ENCODE measurements around the gene GJA3. TPM values are rescaled to one million over a fixed set of nuclear protein-coding genes. Genes with fewer than 3 reads are reported as not detected.
A peak's percentile ranks its signal among the peaks of the same experiment; 100 is the strongest.

Gene GJA3
- total RNA-seq, 4 donors from 2014 or later = 0.14 TPM; not detected in 3

DNA sequence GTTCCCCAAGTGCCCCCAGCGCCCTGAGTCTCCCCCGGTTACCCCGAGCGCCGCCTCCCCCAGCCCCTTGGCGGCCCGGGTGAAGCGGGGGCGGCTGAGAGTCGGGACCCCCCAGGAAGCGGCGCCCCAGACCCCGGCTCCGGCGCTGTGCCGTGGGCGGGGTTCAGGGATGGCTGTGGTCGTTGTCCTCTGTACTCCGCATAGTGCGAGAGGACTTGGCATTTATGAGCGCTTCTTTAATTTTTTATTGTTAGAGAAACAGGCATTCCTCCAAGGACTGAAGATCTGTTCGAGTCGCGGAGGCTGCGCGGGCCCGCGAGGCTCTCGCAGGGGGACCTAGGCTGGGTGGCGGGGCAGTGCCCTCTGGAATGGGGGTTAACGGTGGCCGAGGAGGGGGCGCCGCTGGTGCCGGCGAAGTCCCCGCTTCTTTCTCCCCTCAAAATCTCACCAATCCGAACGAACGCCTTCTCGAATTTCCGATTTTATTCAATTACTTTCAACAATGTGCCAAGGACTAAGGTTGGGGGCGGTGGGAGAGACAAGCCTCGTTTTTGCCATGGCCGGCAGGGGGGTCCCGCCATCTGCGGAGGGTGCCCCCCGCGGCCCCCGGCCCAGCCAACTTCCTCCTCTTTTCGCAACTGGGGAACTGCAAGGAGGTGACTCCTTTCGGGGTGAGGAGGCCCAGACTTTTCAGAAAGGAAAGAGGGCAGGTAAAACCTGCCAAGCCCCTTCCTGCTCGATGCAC is 32.5 kb upstream of the GJA3 start:
- Histone ChIP-seq H3K4me3 (peak overlapping the region; percentile 24 to 78 (median 65)), H3K27ac (peak overlapping the region; percentile 82 to 88 (median 84)), H3K27me3 (peaks cover 54% of the 10 kb centered on the region), H3K36me3 (no peaks in the 10 kb centered on the region), H3K4me1 (peaks cover 10 to 46% (median 32%) of the 10 kb centered on the region in 4 donors), H3K9me3 (no peaks in the 10 kb centered on the region)
- intact Hi-C loops (cut with DNase I; ENCODE audit: low total_unique reads) (no loop called here), in situ Hi-C loops (cut with MboI; ENCODE audit: low pct_ligation_motif_present in 1 of 4, low pct_unique_long_range_greater_than_20kb in 1 of 4, low sequenced_read_pairs in 3 of 4) (loop anchor here in 3 of 4 donors (10.0 to 25.0 kb wide), 5 partner anchors 291 to 744 kb away; partner anchors contain the start of gene XPO4 (in 1 of the 3))
- no peak for DNase-seq
- TF ChIP-seq POLR2A (IDR thresholded peaks at IDR 0.05) (no peak), EP300 (IDR thresholded peaks at IDR 0.05; ENCODE audit: low read depth) (no peak), POLR2AphosphoS5 (IDR thresholded peaks at IDR 0.05) (no peak), CTCF (IDR thresholded peaks at IDR 0.05) (no peak)
- WGBS, 2 donors (ENCODE audit: low coverage in 1 of 2) = 4% methylated on average over 50 of the region's 53 CpGs; no CpG with 5 or more reads in 1 of the 2 donors

DNA sequence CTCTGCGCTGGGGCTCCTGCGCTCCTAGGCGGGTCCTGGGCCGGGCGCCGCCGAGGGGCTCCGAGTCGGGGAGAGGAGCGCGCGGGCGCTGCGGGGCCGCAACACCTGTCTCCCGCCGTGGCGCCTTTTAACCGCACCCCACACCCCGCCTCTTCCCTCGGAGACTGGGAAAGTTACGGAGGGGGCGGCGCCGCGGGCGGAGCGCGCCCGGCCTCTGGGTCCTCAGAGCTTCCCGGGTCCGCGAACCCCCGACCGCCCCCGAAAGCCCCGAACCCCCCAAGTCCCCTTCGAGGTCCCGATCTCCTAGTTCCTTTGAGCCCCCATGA is 31.9 kb upstream of the GJA3 start, which contains the start of gene GJB2:
Gene GJB2, minus strand, starts transcription at position 103 of the 326 bp plus-strand sequence. CDS start 3,357 bp downstream, outside the sequence.
- Histone ChIP-seq H3K36me3 (no peaks in the 10 kb centered on the region), H3K27me3 (peaks cover 54% of the 10 kb centered on the region), H3K4me1 (peaks cover 10 to 41% (median 29%) of the 10 kb centered on the region in 4 donors), H3K4me3 (peak within 1 kb of the TSS; percentile 24 to 78 (median 65)), H3K27ac (peak within 1 kb of the TSS; percentile 82 to 88 (median 84)), H3K9me3 (no peaks in the 10 kb centered on the region)
- TF ChIP-seq POLR2A (IDR thresholded peaks at IDR 0.05) (no peak), EP300 (IDR thresholded peaks at IDR 0.05; ENCODE audit: low read depth) (no peak), CTCF (IDR thresholded peaks at IDR 0.05) (no peak), POLR2AphosphoS5 (IDR thresholded peaks at IDR 0.05) (peak in 1 of 3 donors; percentile 18)
- in situ Hi-C loops (cut with MboI; ENCODE audit: low pct_ligation_motif_present in 1 of 4, low pct_unique_long_range_greater_than_20kb in 1 of 4, low sequenced_read_pairs in 3 of 4) = loop anchor here in 3 of 4 donors (10.0 to 25.0 kb wide), 5 partner anchors 292 to 745 kb away; partner anchors contain the start of gene XPO4 (in 1 of the 3)
- WGBS, 2 donors (ENCODE audit: low coverage in 1 of 2) = 1% methylated on average over 31 of the region's 39 CpGs; no CpG with 5 or more reads in 1 of the 2 donors
- DNase-seq = peak; percentile 74
- intact Hi-C loops (cut with DNase I; ENCODE audit: low total_unique reads) = no loop called here

DNA sequence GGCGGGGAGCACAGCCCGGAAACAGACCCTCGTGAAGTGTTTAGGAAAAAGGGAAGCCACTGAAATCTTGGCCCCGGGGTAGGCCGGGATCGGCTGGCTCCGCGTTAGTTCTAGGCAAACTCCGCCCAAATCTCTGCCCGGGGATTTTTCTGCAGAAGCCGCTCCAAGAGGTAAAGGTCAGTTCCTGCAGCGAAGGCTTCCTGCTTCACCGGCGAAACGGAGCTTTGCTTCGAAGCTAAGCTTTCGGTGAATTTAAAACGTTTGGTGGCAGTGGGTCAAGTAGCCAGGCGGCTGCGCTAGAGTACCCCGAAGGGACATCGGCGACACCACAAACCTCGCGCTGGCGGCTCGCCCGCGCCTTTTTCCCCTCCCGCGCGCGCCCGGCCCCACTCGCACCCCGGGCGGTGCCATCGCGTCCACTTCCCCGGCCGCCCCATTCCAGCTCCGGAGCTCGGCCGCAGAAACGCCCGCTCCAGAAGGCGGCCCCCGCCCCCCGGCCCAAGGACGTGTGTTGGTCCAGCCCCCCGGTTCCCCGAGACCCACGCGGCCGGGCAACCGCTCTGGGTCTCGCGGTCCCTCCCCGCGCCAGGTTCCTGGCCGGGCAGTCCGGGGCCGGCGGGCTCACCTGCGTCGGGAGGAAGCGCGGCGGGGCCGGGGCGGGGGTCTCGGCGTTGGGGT is 31.4 kb upstream of the GJA3 start:
- peak; percentile 66 for DNase-seq
- no peaks in the 10 kb centered on the region for H3K36me3 ChIP-seq
- no peaks in the 10 kb centered on the region for H3K9me3 ChIP-seq
- H3K27me3 ChIP-seq = peaks cover 54% of the 10 kb centered on the region
- intact Hi-C loops (cut with DNase I; ENCODE audit: low total_unique reads) = no loop called here
- in situ Hi-C loops (cut with MboI; ENCODE audit: low pct_ligation_motif_present in 1 of 4, low pct_unique_long_range_greater_than_20kb in 1 of 4, low sequenced_read_pairs in 3 of 4) = loop anchor here in 3 of 4 donors (10.0 to 25.0 kb wide), 5 partner anchors 293 to 745 kb away; partner anchors contain the start of gene XPO4 (in 1 of the 3)
- 1 to 2% methylated on average over 14 to 25 of the region's 73 CpGs for whole genome bisulfite sequencing, 2 donors (ENCODE audit: low coverage in 1 of 2)
- peak overlapping the region; percentile 82 to 88 (median 84) for H3K27ac ChIP-seq
- H3K4me3 ChIP-seq = peak overlapping the region; percentile 24 to 78 (median 65)
- peaks cover 10 to 37% (median 27%) of the 10 kb centered on the region in 4 donors for H3K4me1 ChIP-seq
- peak in 1 of 3 donors; percentile 48 for TF ChIP-seq POLR2AphosphoS5 (IDR thresholded peaks at IDR 0.05)
- TF ChIP-seq CTCF (IDR thresholded peaks at IDR 0.05) = no peak
- peak; percentile 54 for TF ChIP-seq POLR2A (IDR thresholded peaks at IDR 0.05)

Data from transverse colon (tissue), 4 donors.